Activated CD8-positive, alpha-beta T cell treated with anti-CD3 and anti-CD28 coated beads for 36 hours (primary cell): ENCODE data around the gene ZCCHC2. TPM values are rescaled to one million over a fixed set of nuclear protein-coding genes. Genes with fewer than 3 reads are reported as not detected.

Experiments
- ATAC-seq: fragments of 200-7000 bp; cut with Tn5 transposase; one replicate; pipeline ENCODE4 v1.10.0; 2021; ENCODE audit warnings: mild to moderate bottlenecking, moderate library complexity
- CTCF ChIA-PET: fragments of 350-600 bp; sonication (Branson Sonifier 250); formaldehyde crosslinking; loops from one replicate; lab custom pipeline; 2021; ENCODE audit warnings: antibody characterized with exemption; lab: Charles Lee
- POLR2A ChIA-PET: fragments of 350-600 bp; sonication (Branson Sonifier 250); formaldehyde crosslinking; loops from one replicate; lab custom pipeline; 2021; ENCODE audit warnings: antibody characterized with exemption; lab: Charles Lee
- DNase-seq: peaks from one replicate; pipeline ENCODE4 v3.0.0-alpha.2; 2020
- H3K27ac Mint-ChIP-seq: one replicate; pipeline ENCODE4 v1.8.0; 2021; ENCODE audit warnings: mild to moderate bottlenecking, mixed read lengths
- H3K27me3 Mint-ChIP-seq: one replicate; pipeline ENCODE4 v1.8.0; 2021; ENCODE audit warnings: mixed read lengths
- H3K36me3 Mint-ChIP-seq: one replicate; pipeline ENCODE4 v1.8.0; 2021; ENCODE audit warnings: low read depth, mixed read lengths
- H3K4me1 Mint-ChIP-seq: one replicate; pipeline ENCODE4 v1.8.0; 2021; ENCODE audit warnings: low read depth, mixed read lengths
- H3K4me3 Mint-ChIP-seq: one replicate; pipeline ENCODE4 v1.8.0; 2021; ENCODE audit warnings: mild to moderate bottlenecking, moderate library complexity, mixed read lengths
- H3K9me3 Mint-ChIP-seq: one replicate; pipeline ENCODE4 v1.8.0; 2021; ENCODE audit warnings: mixed read lengths
- intact Hi-C: fragments of 100-400 bp; cut with micrococcal nuclease; formaldehyde crosslinking; loops from one replicate; pipeline ENCODE4 v1.10.0; 2022
- total RNA-seq, 2 experiments: library from RNA; stranded (reverse); gene quantifications; one replicate each; pipeline ENCODE4 v1.2.3, GENCODE V29; 2021
- TF ChIP-seq, protein P1 (sequence below): fragments of 200-600 bp; IDR thresholded peaks from one replicate; pipeline ENCODE4 v1.8.0; 2022; ENCODE audit warnings: antibody characterized with exemption, mild to moderate bottlenecking

The ZCCHC2 gene
- total RNA-seq, 2 experiments from 2014 or later: 31.7 to 33.4 TPM

DNA sequence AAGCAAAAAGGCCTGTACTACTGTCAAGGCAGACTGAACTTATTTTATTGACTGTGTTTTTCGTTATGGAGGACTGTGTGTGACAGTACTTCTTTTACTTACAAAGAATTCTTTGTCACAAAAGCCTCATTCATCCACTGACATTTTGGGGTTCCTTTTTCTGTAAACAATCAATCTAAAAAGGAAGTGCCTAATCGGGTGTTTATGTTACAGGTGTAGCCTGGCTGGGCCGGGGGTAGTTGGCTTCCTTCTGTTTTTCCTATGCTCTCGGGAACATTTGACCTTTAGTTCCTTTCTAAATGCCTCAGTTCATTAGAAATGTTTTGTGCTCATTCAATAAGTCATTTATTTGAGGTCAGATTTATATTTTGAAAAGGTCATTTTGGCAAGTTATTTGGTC, 8.3 kb downstream of the ZCCHC2 start:
- no peak overlapping the region for H3K27ac Mint-ChIP-seq
- no peak overlapping the region for H3K4me3 Mint-ChIP-seq
- ChIA-PET POLR2A (interaction anchor here (0.6 kb wide), 1 partner anchor 172 kb away, joined by 4 read pairs; no protein-coding TSS in a partner anchor), CTCF (interaction anchor here (1.5 kb wide), 1 partner anchor 55 kb away, joined by 4 read pairs; no protein-coding TSS in a partner anchor)
- DNase-seq: no peak
- H3K4me1 Mint-ChIP-seq: peaks cover 65% of the 10 kb centered on the region
- H3K27me3 Mint-ChIP-seq: no peaks in the 10 kb centered on the region
- H3K9me3 Mint-ChIP-seq: no peaks in the 10 kb centered on the region
- TF ChIP-seq, protein P1, sequence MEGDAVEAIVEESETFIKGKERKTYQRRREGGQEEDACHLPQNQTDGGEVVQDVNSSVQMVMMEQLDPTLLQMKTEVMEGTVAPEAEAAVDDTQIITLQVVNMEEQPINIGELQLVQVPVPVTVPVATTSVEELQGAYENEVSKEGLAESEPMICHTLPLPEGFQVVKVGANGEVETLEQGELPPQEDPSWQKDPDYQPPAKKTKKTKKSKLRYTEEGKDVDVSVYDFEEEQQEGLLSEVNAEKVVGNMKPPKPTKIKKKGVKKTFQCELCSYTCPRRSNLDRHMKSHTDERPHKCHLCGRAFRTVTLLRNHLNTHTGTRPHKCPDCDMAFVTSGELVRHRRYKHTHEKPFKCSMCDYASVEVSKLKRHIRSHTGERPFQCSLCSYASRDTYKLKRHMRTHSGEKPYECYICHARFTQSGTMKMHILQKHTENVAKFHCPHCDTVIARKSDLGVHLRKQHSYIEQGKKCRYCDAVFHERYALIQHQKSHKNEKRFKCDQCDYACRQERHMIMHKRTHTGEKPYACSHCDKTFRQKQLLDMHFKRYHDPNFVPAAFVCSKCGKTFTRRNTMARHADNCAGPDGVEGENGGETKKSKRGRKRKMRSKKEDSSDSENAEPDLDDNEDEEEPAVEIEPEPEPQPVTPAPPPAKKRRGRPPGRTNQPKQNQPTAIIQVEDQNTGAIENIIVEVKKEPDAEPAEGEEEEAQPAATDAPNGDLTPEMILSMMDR: no peak
- intact Hi-C loops: no loop called here
- no peak for ATAC-seq
- peaks cover 24% of the 10 kb centered on the region for H3K36me3 Mint-ChIP-seq

DNA sequence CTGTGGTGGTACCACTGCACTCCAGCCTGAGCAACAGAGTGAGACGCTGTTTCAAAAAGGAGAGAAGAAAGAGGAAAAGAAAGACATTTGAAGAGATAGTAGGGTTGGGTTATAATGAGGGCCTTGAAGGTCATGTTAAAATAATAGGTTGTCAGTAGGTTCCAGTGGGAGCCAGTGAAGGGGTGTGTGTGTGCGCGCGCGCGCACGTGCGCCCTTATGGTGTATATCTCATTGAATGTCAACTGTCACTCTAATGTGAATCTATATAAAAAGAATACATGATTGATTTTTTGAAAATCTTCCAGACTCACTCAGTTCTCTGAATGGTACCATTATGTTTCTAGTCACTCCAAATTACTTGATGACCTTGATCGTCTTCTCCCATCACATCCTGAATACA, 9.1 kb downstream of the ZCCHC2 start:
- Mint-ChIP-seq H3K4me1 (peaks cover 71% of the 10 kb centered on the region), H3K9me3 (no peaks in the 10 kb centered on the region), H3K27me3 (no peaks in the 10 kb centered on the region), H3K4me3 (no peak overlapping the region), H3K27ac (no peak overlapping the region), H3K36me3 (peaks cover 21% of the 10 kb centered on the region)
- ATAC-seq: no peak
- intact Hi-C loops: no loop called here
- no peak for DNase-seq
- TF ChIP-seq, protein P1: no peak
- CTCF ChIA-PET: interaction anchor here (0.9 kb wide), 1 partner anchor 14 kb away, joined by 3 read pairs; no protein-coding TSS in a partner anchor
- POLR2A ChIA-PET: no interaction called here

DNA sequence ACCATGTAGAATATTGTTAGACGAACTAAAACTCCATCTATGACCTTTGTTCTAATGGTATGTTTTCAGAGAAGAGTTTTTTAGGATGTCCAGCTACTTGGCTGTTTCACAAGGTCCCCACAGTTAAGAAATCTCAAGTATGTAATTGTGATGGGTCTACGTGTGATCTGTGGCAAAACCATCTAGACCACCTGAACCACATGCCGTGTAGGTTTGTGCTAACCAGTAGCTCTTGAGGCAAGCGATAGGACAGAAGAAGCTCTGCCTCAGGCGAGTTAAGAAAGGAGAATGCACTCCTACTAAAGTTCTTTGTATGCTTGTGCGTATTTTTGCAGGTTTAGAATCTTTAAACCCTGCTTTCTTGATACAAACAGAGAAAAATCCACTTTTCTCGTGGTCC, 13.2 kb downstream of the ZCCHC2 start:
- intact Hi-C loops: no loop called here
- DNase-seq (no peak), ATAC-seq (no peak)
- TF ChIP-seq, protein P1: no peak
- H3K4me1 Mint-ChIP-seq: peaks cover 52% of the 10 kb centered on the region
- CTCF ChIA-PET: interaction anchor here (0.6 to 1.3 kb wide), 3 partner anchors 14 to 110 kb away, joined by 3 read pairs; partner anchors contain the start of gene ZCCHC2
- H3K9me3 Mint-ChIP-seq: no peaks in the 10 kb centered on the region
- no peaks in the 10 kb centered on the region for H3K27me3 Mint-ChIP-seq
- POLR2A ChIA-PET: no interaction called here
- peaks cover 21% of the 10 kb centered on the region for H3K36me3 Mint-ChIP-seq
- no peak overlapping the region for H3K27ac Mint-ChIP-seq
- H3K4me3 Mint-ChIP-seq: no peak overlapping the region

DNA sequence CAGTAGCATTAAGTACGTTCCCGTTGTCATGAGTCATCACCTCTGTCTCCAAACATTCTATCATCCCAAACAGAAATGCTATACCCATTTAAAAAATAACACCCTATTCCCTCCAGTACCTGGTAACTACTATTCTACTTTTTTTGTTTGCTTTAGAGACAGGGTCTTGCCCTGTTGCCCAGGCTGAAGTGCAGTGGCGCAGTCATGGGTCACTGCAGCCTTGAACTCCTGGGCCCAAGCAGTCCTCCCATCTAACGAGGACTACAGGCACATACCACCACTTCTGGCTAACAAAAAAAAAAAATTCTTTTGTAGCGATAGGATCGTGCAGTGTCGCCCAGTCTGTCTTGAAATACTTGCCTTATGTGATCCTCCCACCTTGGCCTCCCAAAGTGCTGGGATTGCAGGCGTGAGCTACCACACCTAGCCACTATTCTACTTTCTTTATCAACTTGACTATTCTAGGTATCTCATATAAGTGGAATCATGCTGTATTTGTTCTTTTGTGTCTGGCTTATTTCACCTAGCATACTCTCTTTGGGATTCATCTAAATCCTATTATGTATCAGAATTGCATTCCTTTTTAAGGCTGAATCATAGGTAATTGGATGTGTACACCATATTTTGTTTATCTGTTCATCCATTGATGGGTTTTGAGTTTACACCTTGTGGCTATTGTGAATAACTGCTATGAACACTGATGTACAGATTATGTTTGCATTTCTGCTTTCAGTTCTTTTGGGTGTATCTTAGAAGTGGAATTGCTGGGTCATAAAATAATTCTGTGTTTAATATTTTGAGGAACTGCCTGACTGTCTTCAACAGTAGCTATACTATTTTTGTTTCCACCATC, 14.4 kb downstream of the ZCCHC2 start:
- intact Hi-C loops: no loop called here
- no peaks in the 10 kb centered on the region for H3K9me3 Mint-ChIP-seq
- no peaks in the 10 kb centered on the region for H3K27me3 Mint-ChIP-seq
- H3K36me3 Mint-ChIP-seq: peaks cover 22% of the 10 kb centered on the region
- TF ChIP-seq, protein P1: no peak
- peaks cover 41% of the 10 kb centered on the region for H3K4me1 Mint-ChIP-seq
- ChIA-PET POLR2A (no interaction called here), CTCF (interaction anchor here (1.3 kb wide), 1 partner anchor 14 kb away, joined by 3 read pairs; no protein-coding TSS in a partner anchor)
- no peak overlapping the region for H3K27ac Mint-ChIP-seq
- H3K4me3 Mint-ChIP-seq: no peak overlapping the region
- ATAC-seq (no peak), DNase-seq (no peak)

DNA sequence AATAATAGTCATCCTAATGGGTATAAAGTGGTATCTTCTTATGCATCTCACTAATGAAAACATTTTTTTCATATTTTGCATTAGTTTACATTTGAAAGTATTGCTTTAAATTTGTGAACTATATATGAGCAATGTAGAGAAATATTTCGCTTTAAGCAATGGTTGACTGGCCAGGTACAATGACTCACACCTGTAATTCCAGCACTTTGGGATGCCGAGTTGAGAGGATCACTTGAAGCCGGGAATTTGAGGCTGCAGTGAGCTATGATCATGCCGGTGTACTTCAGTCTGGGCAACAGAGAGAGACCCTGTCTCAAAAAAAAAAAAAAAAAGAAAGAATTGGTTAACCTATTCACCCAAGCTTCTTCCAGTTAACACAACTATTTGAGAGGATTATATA, 15.1 kb downstream of the ZCCHC2 start:
- TF ChIP-seq, protein P1: no peak
- POLR2A ChIA-PET: no interaction called here
- intact Hi-C loops: no loop called here
- Mint-ChIP-seq H3K4me1 (peaks cover 37% of the 10 kb centered on the region), H3K36me3 (peaks cover 22% of the 10 kb centered on the region), H3K4me3 (no peak overlapping the region), H3K27me3 (no peaks in the 10 kb centered on the region), H3K27ac (no peak overlapping the region), H3K9me3 (no peaks in the 10 kb centered on the region)
- DNase-seq (no peak), ATAC-seq (no peak)
- CTCF ChIA-PET: interaction anchor here (1.3 kb wide), 1 partner anchor 13 kb away, joined by 3 read pairs; no protein-coding TSS in a partner anchor
